GM18909 (cell line): Measurements from ENCODE around the gene COMMD1.
A peak's percentile ranks its signal among the peaks of the same experiment; 100 is the strongest.
"Not testable (repeated sequence)": the region's sequence is repeated elsewhere in the genome, so short reads cannot be mapped to it uniquely, and the experiment has no call there.

Source experiments
- ATAC-seq: cut with Tn5 transposase; IDR thresholded peaks from one replicate; pipeline ENCODE4 v1.9.1; 2021; ENCODE audit warnings: mild to moderate bottlenecking; ENCODE audit not compliant: unreplicated experiment, poor library complexity

COMMD1 gene

GRCh38 chr2:62158444-62159121 lies 253.1 kb downstream of the COMMD1 start:
- ATAC-seq = no peak

GRCh38 chr2:62160691-62161090 lies 255.2 kb downstream of the COMMD1 start:
- ATAC-seq = not testable (repeated sequence)

GRCh38 chr2:62163106-62163831 lies 257.8 kb downstream of the COMMD1 start:
- ATAC-seq = no peak

GRCh38 chr2:62163834-62164233 lies 258.4 kb downstream of the COMMD1 start:
- ATAC-seq = no peak

- ATAC-seq = no peak
Observed at GRCh38 chr2:62175728-62176127, 270.3 kb downstream of the COMMD1 start.

- no peak for ATAC-seq
Observed at GRCh38 chr2:62176801-62177200, 271.3 kb downstream of the COMMD1 start.

GRCh38 chr2:62177392-62178049 lies 272.0 kb downstream of the COMMD1 start:
- ATAC-seq = no peak

GRCh38 chr2:62178741-62179271 lies 273.3 kb downstream of the COMMD1 start:
- ATAC-seq = no peak

- ATAC-seq = peak; percentile 47
Observed at GRCh38 chr2:62180975-62181374, 275.5 kb downstream of the COMMD1 start.

- ATAC-seq = no peak
Observed at GRCh38 chr2:62181843-62182242, 276.4 kb downstream of the COMMD1 start.

GRCh38 chr2:62184512-62185230 lies 279.2 kb downstream of the COMMD1 start:
- ATAC-seq = no peak
